ENCODE measurements around the gene SHH.
"Not testable (repeated sequence)": the region's sequence is repeated elsewhere in the genome, so short reads cannot be mapped to it uniquely, and the experiment has no call there.

Gene SHH

GRCh38 chr7:155818820-155819168 is 6.5 kb upstream of the SHH start:
- DNase-seq = no peak

- no peak for DNase-seq
Observed at GRCh38 chr7:155818154-155818819, 6.0 kb upstream of the SHH start.

GRCh38 chr7:155817515-155817914 is 5.3 kb upstream of the SHH start:
- not testable (repeated sequence) for DNase-seq

- no peak for DNase-seq
Observed at GRCh38 chr7:155816996-155817395, 4.7 kb upstream of the SHH start.

- DNase-seq = no peak
Observed at GRCh38 chr7:155816192-155816508, 3.9 kb upstream of the SHH start.

- no peak for DNase-seq
Observed at GRCh38 chr7:155815332-155816191, 3.3 kb upstream of the SHH start.

- DNase-seq = no peak
Observed at GRCh38 chr7:155814316-155815276, 2.3 kb upstream of the SHH start.

GRCh38 chr7:155813546-155814315 is 1.5 kb upstream of the SHH start:
- DNase-seq = no peak

- no peak for DNase-seq
Observed at GRCh38 chr7:155813125-155813524, 862 bp upstream of the SHH start.

- DNase-seq = no peak
Observed at GRCh38 chr7:155811560-155811894, 736 bp downstream of the SHH start.

- DNase-seq = no peak
Observed at GRCh38 chr7:155810770-155811559, 1.3 kb downstream of the SHH start.

- peak; percentile 15 for DNase-seq
Observed at GRCh38 chr7:155809947-155810769, 2.1 kb downstream of the SHH start.

GRCh38 chr7:155809332-155809946 is 2.8 kb downstream of the SHH start:
- no peak for DNase-seq

GRCh38 chr7:155808549-155809331 is 3.5 kb downstream of the SHH start:
- DNase-seq = peak; percentile 22

- DNase-seq = no peak
Observed at GRCh38 chr7:155807789-155808548, 4.3 kb downstream of the SHH start.

GRCh38 chr7:155807065-155807671 is 5.1 kb downstream of the SHH start:
- DNase-seq = no peak

GRCh38 chr7:155806096-155806871 is 6.0 kb downstream of the SHH start:
- no peak for DNase-seq

- DNase-seq = no peak
Observed at GRCh38 chr7:155805826-155806095, 6.5 kb downstream of the SHH start.

Measured in NCI-H1105 treated with DMSO at 0.1 percent for 48 hours (cell line).